Calu3 (cell line): ENCODE results near the gene DLG2. TPM values are rescaled to one million over a fixed set of nuclear protein-coding genes. Genes with fewer than 3 reads are reported as not detected.

Source experiments
- BruUV-seq: library from RNA; stranded (reverse); fragments of 400-500 nt; replicated peaks from 2 replicates; lab custom pipeline; 2021; lab: Mats Ljungman, UMichigan
- CTCF ChIA-PET: fragments of 300-600 bp; sonication (Branson Sonifier 250); formaldehyde crosslinking; loops from one replicate; lab custom pipeline; 2022; ENCODE audit warnings: antibody characterized with exemption; lab: Charles Lee
- DNase-seq: peaks from one replicate; pipeline ENCODE4 v3.0.0; 2022
- H3K27ac Mint-ChIP-seq: one replicate; pipeline ENCODE4 v1.8.0; 2022; ENCODE audit warnings: mixed read lengths; ENCODE audit not compliant: unreplicated experiment
- H3K27me3 Mint-ChIP-seq: one replicate; pipeline ENCODE4 v1.8.0; 2022; ENCODE audit warnings: mixed read lengths; ENCODE audit not compliant: unreplicated experiment
- H3K36me3 Mint-ChIP-seq: one replicate; pipeline ENCODE4 v1.8.0; 2022; ENCODE audit warnings: mild to moderate bottlenecking, moderate library complexity, mixed read lengths; ENCODE audit not compliant: insufficient read depth, unreplicated experiment
- H3K4me1 Mint-ChIP-seq: one replicate; pipeline ENCODE4 v1.8.0; 2022; ENCODE audit warnings: mild to moderate bottlenecking, low read depth, mixed read lengths; ENCODE audit not compliant: unreplicated experiment
- H3K4me3 Mint-ChIP-seq: one replicate; pipeline ENCODE4 v1.8.0; 2022; ENCODE audit warnings: mild to moderate bottlenecking, low read depth, moderate library complexity, mixed read lengths; ENCODE audit not compliant: unreplicated experiment
- H3K9me3 Mint-ChIP-seq: one replicate; pipeline ENCODE4 v1.8.0; 2022; ENCODE audit warnings: low read depth, mixed read lengths; ENCODE audit not compliant: unreplicated experiment
- intact Hi-C: fragments of 100-400 bp; cut with micrococcal nuclease; formaldehyde crosslinking; loops from one replicate; pipeline ENCODE4 v1.10.0; 2022; ENCODE audit not compliant: unreplicated experiment
- total RNA-seq: library from RNA; stranded (reverse); gene quantifications from 2 replicates; pipeline ENCODE4 v1.2.3, GENCODE V29; 2022
- TF ChIP-seq, protein P1 (sequence below): fragments of 200-600 bp; IDR thresholded peaks from one replicate; pipeline ENCODE4 v1.8.0; 2022; ENCODE audit warnings: antibody characterized with exemption; ENCODE audit not compliant: unreplicated experiment

Gene DLG2
- total RNA-seq, 1 experiment from 2014 or later, result 0.71 TPM

DNA sequence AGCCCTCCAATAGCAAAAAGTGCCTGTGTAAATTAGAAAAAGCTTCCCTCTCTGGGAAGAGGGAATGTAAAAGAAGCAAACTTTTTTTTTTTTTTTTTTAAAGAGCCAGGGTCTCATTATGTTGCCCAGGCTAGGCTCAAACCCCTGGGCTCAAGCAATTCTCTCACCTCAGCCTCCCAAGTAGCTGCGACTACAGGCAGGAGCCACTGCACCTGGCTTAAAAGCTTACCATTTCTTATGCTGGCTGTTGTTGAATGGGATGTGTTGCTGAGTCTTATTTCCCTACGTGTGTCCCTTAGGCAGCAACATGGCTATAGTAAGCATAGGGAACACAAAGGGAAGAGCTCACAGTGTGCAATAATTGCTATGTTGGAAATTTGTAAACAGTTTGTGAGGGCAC is 2115.5 kb downstream of the DLG2 start:
- CTCF ChIA-PET, result no interaction called here
- no TSS peak for BruUV-seq

DNA sequence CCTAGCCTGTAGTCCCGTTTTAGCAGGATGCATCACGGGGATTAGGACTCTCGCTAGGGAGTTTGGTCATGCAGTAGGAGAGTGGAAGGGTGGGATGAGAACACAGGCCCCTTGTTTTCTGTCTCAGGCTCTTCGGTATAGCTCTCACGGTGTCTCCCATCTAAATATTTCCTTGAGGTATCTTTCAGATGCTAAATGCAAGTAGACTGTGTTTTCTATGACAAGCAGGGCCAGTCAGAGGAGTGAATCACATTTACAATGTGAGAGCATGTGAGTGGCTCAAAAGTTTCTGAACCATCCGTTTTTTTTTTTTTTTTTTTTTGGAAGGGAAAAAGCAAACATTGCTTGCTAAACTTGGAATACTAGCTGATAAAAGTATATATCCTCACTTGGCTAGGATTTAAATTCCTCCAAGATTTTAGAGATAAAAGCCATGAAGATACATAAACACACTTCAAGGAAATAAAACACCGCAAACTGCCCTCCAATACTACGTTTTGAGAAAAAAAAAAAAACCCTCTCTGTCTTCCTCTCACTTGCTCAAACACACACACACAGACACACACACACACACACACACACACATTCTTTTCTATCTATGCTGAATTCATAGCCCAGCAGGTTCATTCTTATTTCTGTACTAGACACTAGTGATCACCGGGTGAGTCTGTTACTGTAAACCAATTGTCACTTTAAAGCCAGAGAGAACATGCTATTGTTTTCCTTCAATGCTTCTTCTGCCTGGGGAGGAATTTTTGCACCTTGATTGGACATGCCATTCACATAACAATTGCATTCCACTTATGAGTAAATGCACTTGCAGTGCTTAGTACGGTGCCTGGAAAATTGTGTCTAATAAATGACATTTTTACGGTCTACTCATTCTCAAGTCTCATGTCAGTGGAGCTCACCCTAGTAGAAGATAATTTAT is 2116.3 kb downstream of the DLG2 start:
- H3K4me1 Mint-ChIP-seq, result no peaks in the 10 kb centered on the region
- H3K9me3 Mint-ChIP-seq, result no peaks in the 10 kb centered on the region
- no peak overlapping the region for H3K4me3 Mint-ChIP-seq
- H3K27me3 Mint-ChIP-seq, result peaks cover 28% of the 10 kb centered on the region
- DNase-seq, result no peak
- intact Hi-C loops, result no loop called here
- no TSS peak for BruUV-seq
- no peak overlapping the region for H3K27ac Mint-ChIP-seq
- CTCF ChIA-PET, result interaction anchor here (0.6 kb wide), 1 partner anchor 95 kb away, joined by 3 read pairs; no protein-coding TSS in a partner anchor
- H3K36me3 Mint-ChIP-seq, result no peaks in the 10 kb centered on the region
- TF ChIP-seq, protein P1, sequence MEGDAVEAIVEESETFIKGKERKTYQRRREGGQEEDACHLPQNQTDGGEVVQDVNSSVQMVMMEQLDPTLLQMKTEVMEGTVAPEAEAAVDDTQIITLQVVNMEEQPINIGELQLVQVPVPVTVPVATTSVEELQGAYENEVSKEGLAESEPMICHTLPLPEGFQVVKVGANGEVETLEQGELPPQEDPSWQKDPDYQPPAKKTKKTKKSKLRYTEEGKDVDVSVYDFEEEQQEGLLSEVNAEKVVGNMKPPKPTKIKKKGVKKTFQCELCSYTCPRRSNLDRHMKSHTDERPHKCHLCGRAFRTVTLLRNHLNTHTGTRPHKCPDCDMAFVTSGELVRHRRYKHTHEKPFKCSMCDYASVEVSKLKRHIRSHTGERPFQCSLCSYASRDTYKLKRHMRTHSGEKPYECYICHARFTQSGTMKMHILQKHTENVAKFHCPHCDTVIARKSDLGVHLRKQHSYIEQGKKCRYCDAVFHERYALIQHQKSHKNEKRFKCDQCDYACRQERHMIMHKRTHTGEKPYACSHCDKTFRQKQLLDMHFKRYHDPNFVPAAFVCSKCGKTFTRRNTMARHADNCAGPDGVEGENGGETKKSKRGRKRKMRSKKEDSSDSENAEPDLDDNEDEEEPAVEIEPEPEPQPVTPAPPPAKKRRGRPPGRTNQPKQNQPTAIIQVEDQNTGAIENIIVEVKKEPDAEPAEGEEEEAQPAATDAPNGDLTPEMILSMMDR, result no peak

More for the DNA sequence above, 2115.5 kb downstream of the DLG2 start:
- Mint-ChIP-seq H3K27me3 (peaks cover 28% of the 10 kb centered on the region), H3K4me1 (no peaks in the 10 kb centered on the region), H3K27ac (no peak overlapping the region), H3K9me3 (no peaks in the 10 kb centered on the region), H3K36me3 (no peaks in the 10 kb centered on the region), H3K4me3 (no peak overlapping the region)
- intact Hi-C loops, result no loop called here
- TF ChIP-seq, protein P1, result no peak
- no peak for DNase-seq

DNA sequence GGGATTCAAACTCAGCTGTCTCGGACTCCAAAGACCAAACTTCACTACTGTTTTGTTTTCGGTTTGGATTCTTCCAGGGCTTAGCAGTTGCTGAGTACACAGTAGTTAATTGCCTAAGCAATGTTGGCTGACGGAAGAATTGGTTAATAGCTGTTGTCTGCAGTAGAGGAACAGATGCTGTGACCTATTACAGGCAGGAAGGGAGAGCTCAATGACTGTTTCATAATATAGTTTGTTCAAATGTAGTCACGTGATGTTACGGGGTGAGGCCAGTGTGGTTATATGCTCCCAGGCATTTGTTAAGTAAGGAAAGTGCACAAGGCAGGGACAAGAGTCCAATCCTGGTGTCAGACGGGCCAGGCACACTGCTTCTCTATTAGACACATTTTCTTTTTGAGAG is 2118.3 kb downstream of the DLG2 start:
- DNase-seq, result no peak
- Mint-ChIP-seq H3K9me3 (no peaks in the 10 kb centered on the region), H3K4me1 (no peaks in the 10 kb centered on the region), H3K27me3 (peaks cover 28% of the 10 kb centered on the region), H3K4me3 (no peak overlapping the region), H3K36me3 (no peaks in the 10 kb centered on the region), H3K27ac (no peak overlapping the region)
- intact Hi-C loops, result no loop called here
- TF ChIP-seq, protein P1, result no peak
- CTCF ChIA-PET, result no interaction called here
- no TSS peak for BruUV-seq

DNA sequence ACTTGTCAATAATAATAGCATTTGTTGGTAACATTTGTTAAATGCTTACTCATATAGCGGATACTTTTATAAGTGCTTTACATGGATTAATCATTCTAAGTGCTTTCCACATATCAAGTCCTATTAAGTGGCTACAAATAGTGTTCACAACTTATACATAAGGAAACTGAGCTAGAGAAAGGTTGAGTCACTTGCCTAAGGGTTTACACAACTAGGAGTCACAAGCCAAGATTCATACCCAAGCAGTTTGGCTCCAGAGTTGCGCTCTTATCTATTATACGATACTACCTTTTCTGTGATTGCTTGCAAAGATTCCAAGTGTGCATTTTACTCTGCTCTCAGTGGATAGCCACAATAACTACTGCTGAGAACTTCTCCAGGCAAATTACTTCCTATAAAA is 2125.1 kb downstream of the DLG2 start:
- CTCF ChIA-PET, result no interaction called here
- no peak for DNase-seq

More for the DNA sequence above, 2125.1 kb downstream of the DLG2 start:
- intact Hi-C loops, result no loop called here
- Mint-ChIP-seq H3K9me3 (no peaks in the 10 kb centered on the region), H3K36me3 (no peaks in the 10 kb centered on the region), H3K4me3 (no peak overlapping the region), H3K27me3 (peaks cover 5% of the 10 kb centered on the region), H3K4me1 (no peaks in the 10 kb centered on the region), H3K27ac (no peak overlapping the region)
- BruUV-seq, result no TSS peak
- TF ChIP-seq, protein P1, result no peak
